HepG2 (cell line): Measurements from ENCODE around the gene PNKD. TPM values are rescaled to one million over a fixed set of nuclear protein-coding genes. Genes with fewer than 3 reads are reported as not detected.

ENCODE experiments used
- JUND ChIP-seq: sonication (generic); formaldehyde crosslinking; IDR thresholded peaks from 2 replicates; pipeline ENCODE4 v1.8.0; 2022; ENCODE audit warnings: mild to moderate bottlenecking, missing genetic modification reagents
- MAFF ChIP-seq: IDR thresholded peaks from 2 replicates; pipeline ENCODE4 v1.6.1; 2011; ENCODE audit warnings: low read depth, low read length, improper control_type of control experiment
- MTF2 ChIP-seq: sonication (generic); formaldehyde crosslinking; IDR thresholded peaks from 2 replicates; pipeline ENCODE4 v1.5.0; 2020; ENCODE audit warnings: missing genetic modification reagents, borderline replicate concordance
- NFAT5 ChIP-seq: sonication (generic); formaldehyde crosslinking; IDR thresholded peaks from 2 replicates; pipeline ENCODE4 v1.4.0; 2020; ENCODE audit warnings: missing genetic modification reagents
- NFE2 ChIP-seq: sonication (generic); formaldehyde crosslinking; IDR thresholded peaks from 2 replicates; pipeline ENCODE4 v1.4.0; 2020; ENCODE audit warnings: missing genetic modification reagents
- PLRG1 ChIP-seq: fragments of 450-650 bp; conservative IDR thresholded peaks from 2 replicates; pipeline ENCODE4 v1.6.1; 2016
- POGK ChIP-seq: sonication (generic); formaldehyde crosslinking; conservative IDR thresholded peaks from 2 replicates; pipeline ENCODE4 v1.8.0; 2022; ENCODE audit warnings: mild to moderate bottlenecking, moderate library complexity, missing genetic modification reagents
- SAFB2 ChIP-seq: sonication (generic); formaldehyde crosslinking; IDR thresholded peaks from 2 replicates; pipeline ENCODE4 v1.5.1; 2020; ENCODE audit warnings: missing genetic modification reagents, low read depth, mild to moderate bottlenecking, borderline replicate concordance
- SP5 ChIP-seq: IDR thresholded peaks from 2 replicates; pipeline ENCODE4 v1.6.1; 2016; ENCODE audit warnings: low read depth, borderline replicate concordance
- ZC3H4 ChIP-seq: sonication (generic); formaldehyde crosslinking; IDR thresholded peaks from 2 replicates; pipeline ENCODE4 v1.4.0; 2020; ENCODE audit warnings: missing genetic modification reagents, borderline replicate concordance
- ZNF282 ChIP-seq: fragments of 450-650 bp; IDR thresholded peaks from 2 replicates; pipeline ENCODE4 v1.6.1; 2018; ENCODE audit not compliant: partially characterized antibody
- ZNF501 ChIP-seq: sonication (generic); formaldehyde crosslinking; IDR thresholded peaks from 2 replicates; pipeline ENCODE4 v1.5.1; 2020; ENCODE audit warnings: mild to moderate bottlenecking, moderate library complexity, missing genetic modification reagents
- ZNF639 ChIP-seq: conservative IDR thresholded peaks from 2 replicates; pipeline ENCODE4 v1.6.1; 2018; ENCODE audit warnings: missing genetic modification reagents
- polyA plus RNA-seq, 8 experiments: library from polyadenylated mRNA; depleted of rRNA in 3 of 8; stranded (reverse) in 7 of 8; unstranded in 1 of 8; fragments of >200 nt; fragmentation: Illumina TruSeq in 4 of 8; extraction: Trizol in 4 of 8; gene quantifications; 2 replicates each; pipeline versions ENCODE4 v1.2.1 to v1.2.3, GENCODE V29; 2011 to 2016; ENCODE audit warnings: low read depth in 4 of 8, missing spikeins in 1 of 8, mixed read lengths in 1 of 8; ENCODE audit not compliant: insufficient read depth in 1 of 8
- total RNA-seq, 5 experiments: library from RNA; depleted of rRNA; stranded (reverse); fragments of >200 nt; fragmentation: Illumina TruSeq; extraction: Trizol; gene quantifications; 2 replicates each; pipeline ENCODE4 v1.2.3, GENCODE V29; 2016; ENCODE audit warnings: low read depth in 1 of 5
- TF ChIP-seq, protein P1 (sequence below): sonication (generic); formaldehyde crosslinking; IDR thresholded peaks from 2 replicates; pipeline ENCODE4 v1.9.0; 2021; ENCODE audit warnings: missing genetic modification reagents, mild to moderate bottlenecking, borderline replicate concordance
- TF ChIP-seq, protein P2 (sequence below): sonication (generic); formaldehyde crosslinking; conservative IDR thresholded peaks from 2 replicates; pipeline ENCODE4 v1.4.0; 2020; ENCODE audit warnings: missing genetic modification reagents
- TF ChIP-seq, protein P3 (sequence below): IDR thresholded peaks from 2 replicates; pipeline ENCODE4 v1.6.1; 2016; ENCODE audit warnings: low read depth

The PNKD gene
- total and polyA plus RNA-seq, 2 of the 13 experiments (the other 11 are each of a cell fraction or from before 2014, with no cell fraction given): 55.9 to 80.4 TPM

GRCh38 chr2:218322768-218323525, 52.6 kb downstream of the PNKD start (continued):
- TF ChIP-seq NFAT5 (CRISPR knock-in tag) (peak; percentile 58), MTF2 (CRISPR knock-in tag) (no peak), ZC3H4 (no peak), ZNF282 (no peak), SP5 (CRISPR knock-in tag) (peak; percentile 70), PLRG1 (no peak), NFE2 (CRISPR knock-in tag) (no peak), MAFF (no peak), POGK (peak; percentile 79), SAFB2 (CRISPR knock-in tag) (no peak; the same call in 1 of the 2 replicates), ZNF639 (CRISPR knock-in tag) (no peak), ZNF501 (CRISPR knock-in tag) (peak; percentile 70), JUND (CRISPR knock-in tag) (peak; percentile 19; the same call in 1 of the 2 replicates)
- TF ChIP-seq, protein P1, sequence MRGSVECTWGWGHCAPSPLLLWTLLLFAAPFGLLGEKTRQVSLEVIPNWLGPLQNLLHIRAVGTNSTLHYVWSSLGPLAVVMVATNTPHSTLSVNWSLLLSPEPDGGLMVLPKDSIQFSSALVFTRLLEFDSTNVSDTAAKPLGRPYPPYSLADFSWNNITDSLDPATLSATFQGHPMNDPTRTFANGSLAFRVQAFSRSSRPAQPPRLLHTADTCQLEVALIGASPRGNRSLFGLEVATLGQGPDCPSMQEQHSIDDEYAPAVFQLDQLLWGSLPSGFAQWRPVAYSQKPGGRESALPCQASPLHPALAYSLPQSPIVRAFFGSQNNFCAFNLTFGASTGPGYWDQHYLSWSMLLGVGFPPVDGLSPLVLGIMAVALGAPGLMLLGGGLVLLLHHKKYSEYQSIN (CRISPR knock-in tag): no peak
- TF ChIP-seq, protein P2, sequence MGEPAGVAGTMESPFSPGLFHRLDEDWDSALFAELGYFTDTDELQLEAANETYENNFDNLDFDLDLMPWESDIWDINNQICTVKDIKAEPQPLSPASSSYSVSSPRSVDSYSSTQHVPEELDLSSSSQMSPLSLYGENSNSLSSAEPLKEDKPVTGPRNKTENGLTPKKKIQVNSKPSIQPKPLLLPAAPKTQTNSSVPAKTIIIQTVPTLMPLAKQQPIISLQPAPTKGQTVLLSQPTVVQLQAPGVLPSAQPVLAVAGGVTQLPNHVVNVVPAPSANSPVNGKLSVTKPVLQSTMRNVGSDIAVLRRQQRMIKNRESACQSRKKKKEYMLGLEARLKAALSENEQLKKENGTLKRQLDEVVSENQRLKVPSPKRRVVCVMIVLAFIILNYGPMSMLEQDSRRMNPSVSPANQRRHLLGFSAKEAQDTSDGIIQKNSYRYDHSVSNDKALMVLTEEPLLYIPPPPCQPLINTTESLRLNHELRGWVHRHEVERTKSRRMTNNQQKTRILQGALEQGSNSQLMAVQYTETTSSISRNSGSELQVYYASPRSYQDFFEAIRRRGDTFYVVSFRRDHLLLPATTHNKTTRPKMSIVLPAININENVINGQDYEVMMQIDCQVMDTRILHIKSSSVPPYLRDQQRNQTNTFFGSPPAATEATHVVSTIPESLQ (CRISPR knock-in tag): no peak
- TF ChIP-seq, protein P3, sequence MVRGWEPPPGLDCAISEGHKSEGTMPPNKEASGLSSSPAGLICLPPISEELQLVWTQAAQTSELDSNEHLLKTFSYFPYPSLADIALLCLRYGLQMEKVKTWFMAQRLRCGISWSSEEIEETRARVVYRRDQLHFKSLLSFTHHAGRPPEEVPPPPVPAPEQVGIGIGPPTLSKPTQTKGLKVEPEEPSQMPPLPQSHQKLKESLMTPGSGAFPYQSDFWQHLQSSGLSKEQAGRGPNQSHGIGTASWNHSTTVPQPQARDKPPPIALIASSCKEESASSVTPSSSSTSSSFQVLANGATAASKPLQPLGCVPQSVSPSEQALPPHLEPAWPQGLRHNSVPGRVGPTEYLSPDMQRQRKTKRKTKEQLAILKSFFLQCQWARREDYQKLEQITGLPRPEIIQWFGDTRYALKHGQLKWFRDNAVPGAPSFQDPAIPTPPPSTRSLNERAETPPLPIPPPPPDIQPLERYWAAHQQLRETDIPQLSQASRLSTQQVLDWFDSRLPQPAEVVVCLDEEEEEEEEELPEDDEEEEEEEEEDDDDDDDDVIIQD (CRISPR knock-in tag): no peak
